ENCODE data around the gene ADAMTS16.

Gene ADAMTS16

DNA sequence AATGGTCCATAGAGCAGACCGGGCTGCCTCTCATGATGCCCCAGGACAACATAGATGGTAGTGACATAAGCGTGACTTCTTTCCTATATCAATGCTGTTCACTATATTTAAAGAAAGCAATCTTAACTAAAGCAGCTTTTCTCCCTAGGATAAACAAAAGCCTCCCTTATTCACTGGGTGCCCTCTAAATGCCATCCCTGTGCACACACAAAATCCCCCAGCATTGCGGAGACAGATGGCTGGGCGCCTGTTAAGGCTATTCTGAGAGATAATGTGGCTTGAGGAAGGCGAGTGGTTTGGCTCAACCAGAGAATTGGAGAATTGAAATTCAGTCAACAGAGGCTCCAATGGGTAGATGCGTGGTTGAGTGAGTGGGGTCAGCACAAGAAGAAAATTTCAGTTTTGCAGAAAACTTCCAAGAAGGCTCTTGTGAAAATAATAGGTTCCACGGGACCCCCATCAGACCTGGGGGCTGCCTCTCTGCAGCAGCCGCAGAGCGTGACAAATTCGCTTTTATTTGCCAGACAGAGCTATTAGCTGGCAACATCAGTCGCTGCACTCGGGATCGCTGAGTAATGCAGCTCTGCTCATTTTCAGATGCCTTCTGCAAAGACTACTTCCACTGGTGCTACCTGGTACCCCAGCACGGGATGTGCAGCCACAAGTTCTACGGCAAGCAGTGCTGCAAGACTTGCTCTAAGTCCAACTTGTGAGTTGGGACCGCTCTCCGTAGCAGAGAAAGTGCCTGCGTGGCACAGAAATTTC lies 178.5 kb downstream of the ADAMTS16 start:
- no peak for DNase-seq

DNA sequence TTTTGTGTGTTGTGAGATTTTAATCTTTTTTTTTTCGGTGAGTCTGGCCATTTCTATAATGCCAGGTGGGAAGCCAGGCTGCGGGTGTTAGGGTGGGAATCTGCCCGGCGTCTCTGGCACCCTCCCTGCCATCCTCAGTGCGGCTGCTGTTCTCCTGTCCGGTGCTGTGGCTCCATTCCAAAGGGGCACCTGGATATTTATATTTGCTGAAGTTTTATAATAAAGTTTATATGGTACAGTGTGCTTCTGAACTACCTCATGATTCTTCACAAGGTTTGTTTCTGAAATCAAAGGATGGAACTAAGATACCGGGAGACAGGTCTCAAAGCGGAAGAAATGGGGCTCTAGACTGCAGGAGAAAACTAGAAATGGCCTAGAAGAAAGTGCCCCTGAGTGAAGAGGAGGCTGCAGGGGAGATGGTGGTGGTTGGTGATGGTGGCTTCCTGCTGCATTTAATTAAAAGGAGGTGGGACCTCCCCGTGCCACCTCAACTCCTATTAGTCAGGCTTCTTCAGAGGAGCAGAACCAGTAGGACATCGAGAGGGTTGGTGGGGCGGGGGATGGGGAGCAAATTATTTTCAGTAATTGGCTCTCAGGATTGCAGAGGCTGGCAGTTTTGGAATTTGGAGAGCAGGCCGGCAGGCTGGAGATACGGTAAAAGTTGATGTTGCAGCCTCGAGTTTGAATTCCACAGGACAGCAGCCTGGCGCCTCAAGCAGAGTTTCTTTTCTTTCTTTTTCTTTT lies 180.1 kb downstream of the ADAMTS16 start:
- no peak for DNase-seq

DNA sequence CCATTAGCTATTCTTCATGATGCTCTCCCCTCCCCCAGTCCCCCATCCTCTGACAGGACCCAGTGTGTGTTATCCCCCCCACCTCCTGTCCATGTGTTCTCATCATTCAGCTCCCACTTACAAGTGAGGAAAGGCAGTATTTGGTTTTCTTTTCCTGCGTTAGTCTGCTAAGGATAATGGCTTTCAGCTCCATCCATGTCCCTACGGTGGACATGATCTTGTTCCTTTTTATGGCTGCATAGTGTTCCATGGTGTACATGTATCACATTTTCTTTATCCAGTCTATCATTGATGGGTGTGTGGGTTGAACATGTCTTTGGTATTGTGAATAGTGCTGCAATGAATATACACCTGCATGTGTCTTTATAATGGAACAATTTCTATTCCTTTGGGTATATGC lies 181.0 kb downstream of the ADAMTS16 start:
- DNase-seq, result no peak

DNA sequence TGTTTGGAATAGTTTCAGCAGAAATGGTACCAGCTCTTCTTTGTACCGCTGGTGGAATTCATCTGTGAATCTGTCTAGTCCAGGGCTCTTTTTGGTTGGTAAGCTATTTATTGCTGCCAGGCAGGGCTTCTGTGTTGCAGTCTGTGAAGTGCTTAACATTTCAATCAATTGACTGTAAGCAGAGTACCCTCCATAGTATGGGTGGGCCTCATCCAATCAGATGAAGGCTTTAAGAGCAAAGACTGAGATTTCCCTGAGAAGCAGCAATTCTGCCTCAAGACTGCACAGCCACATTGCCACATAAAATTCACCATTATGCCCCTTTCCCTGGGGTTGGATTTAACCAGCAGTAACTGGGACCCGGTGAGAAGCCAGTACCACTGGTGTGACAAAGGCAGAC lies 183.4 kb downstream of the ADAMTS16 start:
- no peak for DNase-seq

DNA sequence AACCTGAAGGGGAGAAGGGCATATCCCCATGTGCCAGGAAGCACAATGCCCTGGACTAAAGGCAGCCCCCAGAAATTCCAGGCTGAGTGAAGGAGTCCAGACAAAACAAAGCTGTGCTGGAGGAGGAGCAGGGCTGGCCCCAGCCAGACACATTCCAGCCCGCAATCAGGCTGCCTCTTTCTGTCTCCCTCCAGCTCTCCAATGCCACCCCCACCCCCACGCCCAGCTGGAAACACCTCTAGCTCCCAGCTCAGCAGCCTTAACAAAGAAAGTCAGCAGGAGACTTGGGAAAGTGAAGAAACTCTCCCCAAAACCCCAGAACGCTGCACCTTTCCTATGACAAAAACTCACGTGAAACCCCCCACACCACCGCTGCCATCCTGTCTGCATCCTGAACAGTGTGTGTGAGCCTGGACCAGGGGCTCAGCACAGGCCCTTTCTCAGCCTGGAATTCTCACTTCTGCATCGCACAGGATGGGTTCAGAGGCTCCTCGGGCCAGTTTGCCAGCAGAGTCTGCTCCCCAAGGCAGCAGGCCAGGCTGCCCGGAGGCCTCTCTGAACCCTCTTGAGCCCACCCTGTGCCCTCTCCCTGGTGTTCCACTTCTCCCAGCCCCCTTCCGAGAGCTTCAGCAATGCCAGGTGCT lies 186.1 kb downstream of the ADAMTS16 start:
- DNase-seq, result no peak

DNA sequence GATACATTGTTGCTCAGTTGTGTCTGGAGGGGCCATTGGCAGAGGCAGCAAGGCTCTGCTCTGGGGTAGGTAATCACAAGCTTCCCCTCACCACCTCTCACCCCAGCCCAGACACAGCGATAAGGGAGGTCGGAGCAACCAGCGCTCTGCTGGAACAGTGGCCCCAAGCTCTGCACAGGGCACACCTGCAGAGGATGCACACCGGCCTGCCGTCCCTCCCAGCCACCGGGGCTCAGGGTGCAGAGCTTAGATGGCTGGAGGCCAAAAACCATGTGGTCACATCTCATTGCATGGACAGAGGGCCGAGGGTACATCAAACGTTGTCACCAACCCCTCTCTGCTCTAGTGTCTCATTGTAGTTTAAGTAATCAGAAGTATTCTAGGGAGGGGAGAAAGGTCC lies 187.0 kb downstream of the ADAMTS16 start:
- no peak for DNase-seq

DNA sequence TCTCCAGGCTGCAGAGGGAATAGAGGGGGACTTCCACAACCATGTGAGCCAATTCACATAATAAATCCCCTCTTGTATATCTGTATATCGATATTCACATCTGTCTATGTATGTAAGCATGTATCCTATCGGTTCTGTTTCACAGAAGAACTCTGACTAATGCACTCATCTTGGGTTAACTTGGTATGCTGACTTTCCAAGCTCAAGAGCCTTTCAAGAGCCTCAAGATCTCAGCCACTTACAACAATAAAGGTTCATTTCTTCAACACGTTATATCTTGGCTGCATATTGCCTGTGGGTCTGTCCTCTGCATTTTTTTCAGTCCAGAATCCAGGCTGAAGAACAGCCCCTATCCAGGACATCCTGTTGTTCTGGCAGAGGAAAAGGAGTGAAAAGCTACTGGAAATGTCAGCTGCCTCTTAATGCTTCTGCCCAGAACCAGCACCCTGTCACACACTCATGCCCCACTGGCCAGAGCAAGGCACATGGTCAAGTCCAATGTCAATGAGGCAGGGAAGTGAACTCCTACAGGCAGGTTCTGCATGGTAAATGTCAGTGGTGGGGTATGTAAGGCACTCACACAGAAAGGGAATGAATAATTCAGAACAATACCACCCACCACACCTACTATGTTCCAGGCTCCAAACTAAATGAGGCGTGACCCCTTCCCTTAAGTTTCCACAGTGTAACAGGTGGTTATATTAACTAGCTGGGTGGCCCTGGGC lies 190.8 kb downstream of the ADAMTS16 start:
- DNase-seq, result no peak

DNA sequence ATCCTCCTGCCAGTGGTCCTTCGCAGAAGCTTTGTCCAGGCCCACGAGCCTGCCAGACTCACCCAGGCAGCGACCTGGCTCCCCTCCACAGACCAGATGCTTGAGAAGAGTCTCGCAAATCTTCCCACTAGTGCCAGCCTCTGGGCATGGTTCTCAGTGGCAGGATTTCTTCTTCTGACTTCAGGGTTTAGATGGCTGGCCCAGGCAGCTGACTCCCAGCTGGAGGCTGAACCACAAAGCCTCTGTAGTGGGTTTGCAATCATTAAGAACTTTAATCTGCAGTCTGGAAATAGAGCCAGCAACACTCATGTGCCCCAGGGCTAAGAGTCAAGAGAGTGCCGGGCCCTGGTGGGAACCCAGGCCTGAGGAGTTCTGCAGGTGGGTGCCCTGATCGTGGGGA lies 191.7 kb downstream of the ADAMTS16 start:
- DNase-seq, result no peak

GRCh38 chr5:5332287-5332686 lies 192.2 kb downstream of the ADAMTS16 start:
- DNase-seq, result no peak

DNA sequence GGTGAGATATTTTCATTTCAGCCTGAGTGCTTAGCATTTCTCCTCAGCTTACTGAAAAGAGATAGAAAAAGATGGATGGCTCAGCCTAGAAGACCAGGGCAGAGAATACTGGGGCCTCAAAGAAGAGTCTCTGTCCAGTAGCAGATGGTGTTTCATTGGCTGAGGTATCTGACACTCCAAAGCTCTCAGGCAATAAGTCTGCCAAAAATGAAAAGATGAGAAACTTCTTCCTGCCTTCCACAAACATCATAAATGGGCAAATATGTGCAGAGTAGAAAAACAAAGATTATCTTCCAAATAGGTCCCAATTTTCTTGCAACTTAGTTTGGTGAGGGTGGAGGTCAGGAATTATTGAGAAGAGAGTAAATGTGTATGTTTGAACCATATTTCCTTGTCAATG lies 195.0 kb downstream of the ADAMTS16 start:
- no peak for DNase-seq

- DNase-seq, result no peak
Observed at GRCh38 chr5:5335700-5336264, 195.7 kb downstream of the ADAMTS16 start.

GRCh38 chr5:5339257-5339656 lies 199.1 kb downstream of the ADAMTS16 start:
- no peak for DNase-seq

- peak; percentile 13 for DNase-seq
Observed at GRCh38 chr5:5340206-5340729, 200.1 kb downstream of the ADAMTS16 start.

DNA sequence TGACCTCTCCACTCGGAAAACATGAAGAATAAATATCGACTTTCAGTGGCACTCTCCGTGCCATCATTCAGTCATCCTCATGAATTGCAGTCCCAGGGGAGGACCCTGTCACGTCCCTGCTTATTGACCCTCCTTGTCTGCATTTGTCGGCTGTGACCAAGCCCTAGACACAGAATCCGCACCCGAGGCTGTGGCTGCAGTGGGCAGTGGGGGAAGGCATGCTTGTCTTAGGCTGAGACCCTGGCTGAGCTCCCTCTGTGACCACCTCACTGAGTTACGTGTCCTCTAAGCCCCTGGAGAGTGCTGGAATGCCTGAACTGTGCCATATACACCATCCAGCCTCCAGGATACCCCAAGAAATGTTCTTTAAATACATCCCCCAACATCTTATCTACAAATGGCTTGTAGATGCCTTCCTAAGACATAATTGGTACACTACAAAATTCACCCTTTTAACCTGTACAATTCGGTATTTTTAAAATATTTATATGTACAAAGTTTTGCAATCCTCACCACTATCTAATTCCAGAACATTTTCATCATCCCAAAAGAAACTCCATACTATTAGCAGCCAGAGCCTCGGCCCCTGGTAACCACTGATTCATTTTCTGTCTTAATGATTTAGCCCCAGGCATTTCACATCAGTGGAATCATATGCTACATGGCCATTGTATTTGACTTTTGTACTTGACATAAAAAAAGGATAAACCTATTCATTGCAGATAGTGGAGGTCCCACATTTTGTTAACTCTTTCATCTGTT lies 201.6 kb downstream of the ADAMTS16 start:
- DNase-seq, result no peak

DNA sequence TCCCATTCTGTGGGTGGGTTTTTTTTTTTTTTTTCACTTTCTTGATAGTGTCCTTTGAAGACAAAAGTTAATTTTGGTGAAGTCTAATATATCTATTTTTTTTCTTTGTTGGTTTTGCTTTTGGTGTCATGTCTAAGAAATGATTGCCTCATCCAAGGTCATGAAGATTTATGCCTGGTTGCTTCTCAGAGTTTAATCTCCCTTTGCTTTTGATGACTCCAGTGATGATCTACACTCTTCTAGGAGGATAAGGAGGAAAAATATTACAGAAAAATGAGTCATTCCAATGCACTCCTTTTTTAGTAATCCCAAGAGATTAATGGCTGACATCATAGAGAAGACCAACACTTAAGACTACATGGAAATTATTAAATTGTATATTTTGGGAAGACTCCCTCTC lies 202.7 kb downstream of the ADAMTS16 start:
- no peak for DNase-seq

DNA sequence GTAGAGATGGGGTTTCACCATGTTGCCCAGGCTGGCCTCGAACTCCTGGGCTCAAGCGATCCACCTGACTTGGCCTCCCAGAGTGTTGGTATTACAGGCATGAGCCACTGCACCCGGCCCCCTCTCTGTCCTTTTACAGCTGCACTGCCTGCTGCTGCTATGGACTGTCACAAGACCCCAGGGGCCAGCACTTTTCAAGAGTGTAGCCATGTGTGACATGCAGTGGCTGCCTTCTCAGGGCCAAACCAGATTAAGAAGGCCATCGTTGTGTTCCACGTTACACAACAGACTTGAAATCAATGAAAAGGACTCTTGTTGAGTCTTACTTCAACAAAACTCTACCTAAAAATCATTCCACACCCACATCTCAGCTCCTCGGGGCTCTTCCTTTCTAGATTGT lies 203.4 kb downstream of the ADAMTS16 start:
- DNase-seq, result no peak

GRCh38 chr5:5344051-5344571 lies 204.0 kb downstream of the ADAMTS16 start:
- no peak for DNase-seq

- no peak for DNase-seq
Observed at GRCh38 chr5:5344606-5345005, 204.5 kb downstream of the ADAMTS16 start.

- DNase-seq, result no peak
Observed at GRCh38 chr5:5347442-5347841, 207.3 kb downstream of the ADAMTS16 start.

DNA sequence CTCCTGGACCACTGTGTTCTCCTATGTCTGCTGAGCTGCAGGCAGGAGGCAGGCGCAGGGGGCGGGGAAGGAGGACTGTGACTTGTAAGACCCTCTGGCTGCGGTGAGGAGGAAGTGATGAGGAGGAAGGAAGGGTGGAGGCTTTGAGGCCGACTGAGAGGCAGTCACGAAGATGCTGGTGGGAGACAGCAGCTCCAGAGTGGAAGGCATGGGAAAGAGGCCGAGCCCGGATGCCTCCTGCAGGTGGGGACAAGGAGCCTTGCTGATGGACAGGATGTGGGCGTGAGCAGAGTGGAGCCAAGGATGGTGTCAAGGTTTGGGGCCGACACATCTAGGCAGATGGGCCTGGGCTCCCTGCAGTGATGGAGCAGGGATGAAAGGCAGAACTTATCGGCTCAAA lies 208.0 kb downstream of the ADAMTS16 start:
- no peak for DNase-seq

DNA sequence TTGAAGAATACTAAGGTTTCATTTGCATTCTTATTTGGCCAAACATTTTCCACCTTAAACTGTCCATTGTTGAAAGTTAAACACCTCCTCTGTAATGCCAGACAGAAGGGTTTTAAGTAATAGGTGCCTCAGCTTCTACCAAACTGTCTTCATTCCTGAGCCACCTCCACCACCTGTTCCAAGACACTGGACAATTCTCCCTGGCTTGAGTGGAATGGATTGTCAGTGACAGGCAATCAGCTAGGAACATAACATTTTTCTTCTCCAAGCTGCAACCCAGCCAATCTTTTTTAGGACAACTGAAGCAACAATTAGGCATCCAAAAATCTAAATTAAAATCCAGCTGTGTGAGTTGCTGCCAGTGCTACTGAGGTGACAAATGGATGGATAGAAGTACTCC lies 208.4 kb downstream of the ADAMTS16 start:
- no peak for DNase-seq

- no peak for DNase-seq
Observed at GRCh38 chr5:5350101-5350500, 210.0 kb downstream of the ADAMTS16 start.
